Muscle of leg (tissue), 11 donors: ENCODE data around the gene VSX1. TPM values are rescaled to one million over a fixed set of nuclear protein-coding genes. Genes with fewer than 3 reads are reported as not detected.

Source experiments
- DNase-seq: peaks from one replicate; pipeline ENCODE4 v3.0.0; 2013
- H3K27ac ChIP-seq: one replicate; pipeline ENCODE4 v1.5.1; 2013; ENCODE audit warnings: mild to moderate bottlenecking, low read length, control low read depth
- H3K27me3 ChIP-seq: one replicate; pipeline ENCODE4 v1.6.1; 2013; ENCODE audit warnings: low read length; ENCODE audit not compliant: control insufficient read depth, insufficient read depth
- H3K36me3 ChIP-seq: one replicate; pipeline ENCODE4 v1.6.1; 2013; ENCODE audit warnings: low read length; ENCODE audit not compliant: control insufficient read depth, insufficient read depth
- H3K4me1 ChIP-seq: one replicate; pipeline ENCODE4 v1.6.1; 2013; ENCODE audit warnings: low read length; ENCODE audit not compliant: control insufficient read depth, insufficient read depth
- H3K4me3 ChIP-seq: one replicate; pipeline ENCODE4 v1.5.1; 2013; ENCODE audit warnings: low read length, control low read depth
- H3K9me3 ChIP-seq: replicated peaks from 2 replicates; pipeline ENCODE4 v1.6.1; 2013; ENCODE audit warnings: low read depth, low read length; ENCODE audit not compliant: control insufficient read depth
- WGBS: methylation state at CpG from one replicate; pipeline ENCODE4 v1.1.5; 2013; ENCODE audit warnings: missing lambda C conversion rate; ENCODE audit not compliant: insufficient coverage; 5-methylcytosine and 5-hydroxymethylcytosine counted together
- polyA plus RNA-seq, 8 donors: library from polyadenylated mRNA; unstranded; fragments of 120-200 nt; gene quantifications; one replicate each; pipeline versions ENCODE4 v1.2.1 to v1.2.3, GENCODE V29; 2013; ENCODE audit warnings: inconsistent platforms in 1 of 8, low replicate concordance in 1 of 8; ENCODE audit not compliant: insufficient read length in 8 of 8, insufficient read depth in 1 of 8
- total RNA-seq: library from RNA; stranded (reverse); fragments of 120-200 nt; gene quantifications from one replicate; pipeline ENCODE4 v1.2.4, GENCODE V29; 2013

VSX1 gene
- total and polyA plus RNA-seq, 9 donors = 0.12 TPM; not detected in 8

GRCh38 chr20:25053255-25054031 lies 28.5 kb downstream of the VSX1 start:
- WGBS = 6% methylated on average over 7 of the region's 11 CpGs
- Histone ChIP-seq H3K27me3 (no peaks in the 10 kb centered on the region), H3K4me3 (no peak overlapping the region), H3K9me3 (no peaks in the 10 kb centered on the region), H3K4me1 (peaks cover 76% of the 10 kb centered on the region), H3K36me3 (peaks cover 12% of the 10 kb centered on the region), H3K27ac (peak overlapping the region; percentile 92)
- peak; percentile 96 for DNase-seq

- no peak overlapping the region for H3K4me3 ChIP-seq
- H3K9me3 ChIP-seq = no peaks in the 10 kb centered on the region
- no peaks in the 10 kb centered on the region for H3K27me3 ChIP-seq
- H3K4me1 ChIP-seq = peaks cover 77% of the 10 kb centered on the region
- DNase-seq = peak; percentile 79
- WGBS = 41% methylated on average over 2 of the region's 16 CpGs
- peaks cover 18% of the 10 kb centered on the region for H3K36me3 ChIP-seq
- peak overlapping the region; percentile 92 for H3K27ac ChIP-seq
Observed at GRCh38 chr20:25052255-25053194, 29.4 kb downstream of the VSX1 start.

- Histone ChIP-seq H3K27ac (peak overlapping the region; percentile 15), H3K4me1 (peaks cover 79% of the 10 kb centered on the region), H3K4me3 (no peak overlapping the region), H3K36me3 (peaks cover 28% of the 10 kb centered on the region), H3K9me3 (no peaks in the 10 kb centered on the region), H3K27me3 (no peaks in the 10 kb centered on the region)
- no peak for DNase-seq
- WGBS = 91% methylated on average over 7 of the region's 7 CpGs
Observed at GRCh38 chr20:25051386-25052155, 30.4 kb downstream of the VSX1 start.

GRCh38 chr20:25050501-25051350 lies 31.2 kb downstream of the VSX1 start:
- Histone ChIP-seq H3K4me3 (no peak overlapping the region), H3K4me1 (peaks cover 71% of the 10 kb centered on the region), H3K9me3 (no peaks in the 10 kb centered on the region), H3K27me3 (no peaks in the 10 kb centered on the region), H3K36me3 (peaks cover 30% of the 10 kb centered on the region), H3K27ac (no peak overlapping the region)
- 88% methylated on average over 17 of the region's 17 CpGs for WGBS
- no peak for DNase-seq

GRCh38 chr20:25050082-25050481 lies 31.9 kb downstream of the VSX1 start:
- Histone ChIP-seq H3K27ac (no peak overlapping the region), H3K36me3 (peaks cover 29% of the 10 kb centered on the region), H3K9me3 (no peaks in the 10 kb centered on the region), H3K27me3 (no peaks in the 10 kb centered on the region), H3K4me1 (peaks cover 70% of the 10 kb centered on the region), H3K4me3 (no peak overlapping the region)
- WGBS = 55% methylated on average over 7 of the region's 7 CpGs
- DNase-seq = no peak

- WGBS = 68% methylated on average over 11 of the region's 16 CpGs
- Histone ChIP-seq H3K27me3 (no peaks in the 10 kb centered on the region), H3K36me3 (peaks cover 29% of the 10 kb centered on the region), H3K9me3 (no peaks in the 10 kb centered on the region), H3K4me3 (no peak overlapping the region), H3K27ac (no peak overlapping the region), H3K4me1 (peaks cover 70% of the 10 kb centered on the region)
- DNase-seq = no peak
Observed at GRCh38 chr20:25049261-25050060, 32.5 kb downstream of the VSX1 start.

- no peaks in the 10 kb centered on the region for H3K9me3 ChIP-seq
- H3K27me3 ChIP-seq = no peaks in the 10 kb centered on the region
- no peak overlapping the region for H3K4me3 ChIP-seq
- no peak overlapping the region for H3K27ac ChIP-seq
- no peak for DNase-seq
- H3K36me3 ChIP-seq = peaks cover 29% of the 10 kb centered on the region
- peaks cover 69% of the 10 kb centered on the region for H3K4me1 ChIP-seq
- 72% methylated on average over 7 of the region's 8 CpGs for WGBS
Observed at GRCh38 chr20:25048519-25048952, 33.4 kb downstream of the VSX1 start.

- Histone ChIP-seq H3K4me1 (peaks cover 69% of the 10 kb centered on the region), H3K36me3 (peaks cover 29% of the 10 kb centered on the region), H3K4me3 (no peak overlapping the region), H3K27ac (no peak overlapping the region), H3K27me3 (no peaks in the 10 kb centered on the region), H3K9me3 (no peaks in the 10 kb centered on the region)
- DNase-seq = no peak
- WGBS = 86% methylated on average over 13 of the region's 13 CpGs
Observed at GRCh38 chr20:25047766-25048165, 34.2 kb downstream of the VSX1 start.
